ENCODE results near the gene SNRPF. TPM values are rescaled to one million over a fixed set of nuclear protein-coding genes. Genes with fewer than 3 reads are reported as not detected.
"Not testable (repeated sequence)": the region's sequence is repeated elsewhere in the genome, so short reads cannot be mapped to it uniquely, and the experiment has no call there.

The SNRPF gene
- total RNA-seq = 10 to 100 TPM; 51.2 to 54.4 TPM

GRCh38 chr12:95858451-95859343, at the start of gene SNRPF:
Gene SNRPF, plus strand, starts transcription at chr12:95858952. Its CDS starts 122 bp downstream, at chr12:95859074.
- CTCF ChIA-PET = interaction anchor here (1.9 kb wide), 1 partner anchor 11 kb away, joined by 6 read pairs; no protein-coding TSS in a partner anchor
- Mint-ChIP-seq H3K36me3 (ENCODE audit: low read depth) (peaks cover 31% of the 10 kb centered on the region), H3K27me3 (peaks cover 3% of the 10 kb centered on the region), H3K4me1 (ENCODE audit: low read depth) (peaks cover 31% of the 10 kb centered on the region), H3K27ac (no peak within 1 kb of the TSS), H3K4me3 (no peak within 1 kb of the TSS), H3K9me3 (no peaks in the 10 kb centered on the region)
- peak; percentile 96 for ATAC-seq
- POLR2A ChIA-PET = interaction anchor here (0.8 to 2.1 kb wide), 2 partner anchors 69 to 84 kb away, joined by 3 to 10 read pairs; partner anchors contain the start of genes AMDHD1 and CCDC38
- TF ChIP-seq CTCF (IDR thresholded peaks at IDR 0.05) = no peak
- intact Hi-C loops (cut with micrococcal nuclease) = no loop called here
- peak; percentile 96 for DNase-seq

- ChIA-PET CTCF (no interaction called here), POLR2A (no interaction called here)
- intact Hi-C loops (cut with micrococcal nuclease) = no loop called here
- no peaks in the 10 kb centered on the region for H3K4me1 Mint-ChIP-seq (ENCODE audit: low read depth)
- peaks cover 25% of the 10 kb centered on the region for H3K27me3 Mint-ChIP-seq
- TF ChIP-seq CTCF (IDR thresholded peaks at IDR 0.05) = no peak
- DNase-seq = no peak
- no peaks in the 10 kb centered on the region for H3K36me3 Mint-ChIP-seq (ENCODE audit: low read depth)
- H3K4me3 Mint-ChIP-seq = no peak overlapping the region
- H3K27ac Mint-ChIP-seq = no peak overlapping the region
- no peak for ATAC-seq
- H3K9me3 Mint-ChIP-seq = no peaks in the 10 kb centered on the region
Observed at GRCh38 chr12:95809000-95809680, 49.6 kb upstream of the SNRPF start.

GRCh38 chr12:95810411-95810810, 48.3 kb upstream of the SNRPF start:
- H3K36me3 Mint-ChIP-seq (ENCODE audit: low read depth) = no peaks in the 10 kb centered on the region
- ATAC-seq = no peak
- H3K4me3 Mint-ChIP-seq = no peak overlapping the region
- intact Hi-C loops (cut with micrococcal nuclease) = no loop called here
- H3K4me1 Mint-ChIP-seq (ENCODE audit: low read depth) = no peaks in the 10 kb centered on the region
- no peak overlapping the region for H3K27ac Mint-ChIP-seq
- no peak for DNase-seq
- ChIA-PET POLR2A (no interaction called here), CTCF (interaction anchor here (1.2 kb wide), 1 partner anchor 189 kb away, joined by 3 read pairs; no protein-coding TSS in a partner anchor)
- H3K27me3 Mint-ChIP-seq = peaks cover 24% of the 10 kb centered on the region
- no peaks in the 10 kb centered on the region for H3K9me3 Mint-ChIP-seq
- no peak for TF ChIP-seq CTCF (IDR thresholded peaks at IDR 0.05)

GRCh38 chr12:95812155-95812554, 46.6 kb upstream of the SNRPF start:
- ATAC-seq; intact Hi-C loops (cut with micrococcal nuclease); H3K27ac Mint-ChIP-seq; POLR2A ChIA-PET; DNase-seq; H3K4me3 Mint-ChIP-seq; H3K4me1 Mint-ChIP-seq (ENCODE audit: low read depth); H3K36me3 Mint-ChIP-seq (ENCODE audit: low read depth); H3K9me3 Mint-ChIP-seq: not testable (repeated sequence)
- H3K27me3 Mint-ChIP-seq = peaks cover 19% of the 10 kb centered on the region
- CTCF ChIA-PET = interaction anchor here (1.6 kb wide), 1 partner anchor 21 kb away, joined by 3 read pairs; no protein-coding TSS in a partner anchor

GRCh38 chr12:95815632-95816212, 43.0 kb upstream of the SNRPF start:
- ChIA-PET CTCF (interaction anchor here (0.7 to 1.5 kb wide), 4 partner anchors 18 to 699 kb away, joined by 3 read pairs; no protein-coding TSS in a partner anchor), POLR2A (no interaction called here)

More at GRCh38 chr12:95815632-95816212, 43.0 kb upstream of the SNRPF start:
- TF ChIP-seq CTCF (IDR thresholded peaks at IDR 0.05) = peak; percentile 68
- Mint-ChIP-seq H3K27ac (no peak overlapping the region), H3K4me3 (no peak overlapping the region), H3K4me1 (ENCODE audit: low read depth) (no peaks in the 10 kb centered on the region), H3K36me3 (ENCODE audit: low read depth) (no peaks in the 10 kb centered on the region), H3K9me3 (no peaks in the 10 kb centered on the region), H3K27me3 (peaks cover 12% of the 10 kb centered on the region)
- no peak for DNase-seq
- intact Hi-C loops (cut with micrococcal nuclease) = no loop called here
- no peak for ATAC-seq
